NB4 (cell line): ENCODE measurements around the gene ATXN1.

ENCODE experiments used
- CTCF ChIP-seq: IDR thresholded peaks from one replicate; pipeline ENCODE4 v1.5.1; 2012; ENCODE audit warnings: low read depth, low read length
- POLR2A ChIP-seq: IDR thresholded peaks from 2 replicates; pipeline ENCODE4 v1.6.1; 2011; ENCODE audit warnings: mild to moderate bottlenecking; ENCODE audit not compliant: insufficient read length; ENCODE audit errors: extremely low read depth

GRCh38 chr6:16318953-16319720 is 442.1 kb downstream of the ATXN1 start:
- TF ChIP-seq POLR2A (no peak), CTCF (no peak)
